SK-N-SH (cell line): ENCODE data around the gene KIRREL1. TPM values are rescaled to one million over a fixed set of nuclear protein-coding genes. Genes with fewer than 3 reads are reported as not detected.

Experiments used
- CTCF ChIA-PET: fragments of 300-600, 350-600 bp; formaldehyde crosslinking; extraction: SDS; loops from one replicate; lab custom pipeline; 2021; lab: Yijun Ruan, JAX
- POLR2A ChIA-PET: fragments of 350-600 bp; sonication (Branson Sonifier 250); formaldehyde crosslinking; extraction: SDS; loops from one replicate; lab custom pipeline; 2020; ENCODE audit warnings: antibody characterized with exemption, inconsistent platforms; lab: Yijun Ruan, JAX
- DNase-seq: peaks from one replicate; pipeline ENCODE4 v3.0.0; 2012
- H2AFZ ChIP-seq: fragments of 200-600 bp; sonication (generic); 2 replicates; pipeline ENCODE4 v1.8.1; 2016; ENCODE audit warnings: antibody characterized with exemption, mild to moderate bottlenecking, low read depth
- H3F3A ChIP-seq: fragments of 200-600 bp; sonication (generic); replicated peaks from 2 replicates; pipeline ENCODE3; 2016; ENCODE audit warnings: antibody characterized with exemption, mild to moderate bottlenecking; ENCODE audit not compliant: insufficient read depth
- H3K27ac ChIP-seq, 2 experiments: fragments of 200-500 bp in 1 of 2; fragments of 200-600 bp in 1 of 2; sonication (Bioruptor generic) in 1 of 2; sonication (generic), shearing (Covaris generic) in 1 of 2; 2 replicates each; pipeline versions ENCODE4 v1.5.1 to v1.6.1; 2014 to 2016; ENCODE audit warnings: low read depth in 2 of 2, inconsistent platforms in 1 of 2, low read length in 1 of 2, mild to moderate bottlenecking in 1 of 2, mixed read lengths in 1 of 2
- H3K27me3 ChIP-seq: fragments of 200-600 bp; sonication (generic), shearing (Covaris generic); 2 replicates; pipeline ENCODE4 v1.6.1; 2016; ENCODE audit warnings: mixed run types; ENCODE audit not compliant: insufficient read depth
- H3K36me3 ChIP-seq, 2 experiments: fragments of 200-500 bp in 1 of 2; fragments of 200-600 bp in 1 of 2; sonication (Bioruptor generic) in 1 of 2; sonication (generic) in 1 of 2; replicated peaks in 1 of 2; 2 replicates each; pipeline versions ENCODE3 to v1.5.1; 2014 to 2016; ENCODE audit warnings: low read length in 1 of 2, mild to moderate bottlenecking in 1 of 2; ENCODE audit not compliant: insufficient read depth in 2 of 2, control insufficient read depth in 1 of 2
- H3K4me1 ChIP-seq, 2 experiments: fragments of 200-500 bp in 1 of 2; fragments of 200-600 bp in 1 of 2; sonication (Bioruptor generic) in 1 of 2; sonication (generic), shearing (Covaris generic) in 1 of 2; 2 replicates each; pipeline versions ENCODE4 v1.5.1 to v1.6.1; 2014 to 2016; ENCODE audit warnings: low read depth in 1 of 2, low read length in 1 of 2, mixed run types in 1 of 2; ENCODE audit not compliant: insufficient read depth in 2 of 2, control insufficient read depth in 1 of 2
- H3K4me2 ChIP-seq: fragments of 200-600 bp; sonication (generic), shearing (Covaris generic); 2 replicates; pipeline ENCODE4 v1.6.1; 2017; ENCODE audit warnings: mixed run types
- H3K4me3 ChIP-seq, 2 experiments: fragments of 200-500 bp in 1 of 2; fragments of 200-600 bp in 1 of 2; sonication (Bioruptor generic) in 1 of 2; sonication (generic), shearing (Covaris generic) in 1 of 2; 2 replicates each; pipeline versions ENCODE4 v1.5.1 to v1.8.1; 2014 to 2016; ENCODE audit warnings: low read depth in 2 of 2, inconsistent platforms in 1 of 2, low read length in 1 of 2, mild to moderate bottlenecking in 1 of 2, mixed read lengths in 1 of 2, moderate library complexity in 1 of 2
- H3K79me2 ChIP-seq: fragments of 200-600 bp; sonication (generic); 2 replicates; pipeline ENCODE4 v1.8.1; 2017; ENCODE audit warnings: mild to moderate bottlenecking; ENCODE audit not compliant: insufficient read depth
- H3K9ac ChIP-seq: fragments of 200-600 bp; sonication (generic); 2 replicates; pipeline ENCODE4 v1.6.1; 2017; ENCODE audit warnings: mixed run types
- H3K9me2 ChIP-seq: fragments of 200-600 bp; sonication (generic); 2 replicates; pipeline ENCODE4 v1.6.1; 2017; ENCODE audit warnings: mixed run types
- H3K9me3 ChIP-seq: fragments of 200-600 bp; sonication (generic); 2 replicates; pipeline ENCODE4 v1.6.1; 2017; ENCODE audit warnings: mixed run types, mild to moderate bottlenecking, moderate library complexity
- H4K20me1 ChIP-seq: fragments of 200-600 bp; sonication (generic); 2 replicates; pipeline ENCODE4 v1.6.1; 2017; ENCODE audit warnings: mild to moderate bottlenecking, mixed run types; ENCODE audit not compliant: insufficient read depth
- EP300 ChIP-seq, 2 experiments: IDR thresholded peaks; 2 replicates each; pipeline versions ENCODE4 v1.4.0 to v1.6.1; 2012; ENCODE audit warnings: borderline replicate concordance in 1 of 2, low read depth in 1 of 2, low read length in 1 of 2
- FOXM1 ChIP-seq: IDR thresholded peaks from 2 replicates; pipeline ENCODE4 v1.4.0; 2012; ENCODE audit warnings: low read depth, mild to moderate bottlenecking
- GABPA ChIP-seq: IDR thresholded peaks from 2 replicates; pipeline ENCODE4 v1.4.0; 2012; ENCODE audit warnings: low read depth, mild to moderate bottlenecking
- MXI1 ChIP-seq: IDR thresholded peaks from 2 replicates; pipeline ENCODE4 v1.6.1; 2012; ENCODE audit warnings: mild to moderate bottlenecking, low read depth, low read length, improper control_type of control experiment
- NRF1 ChIP-seq: IDR thresholded peaks from 2 replicates; pipeline ENCODE4 v1.6.1; 2012; ENCODE audit warnings: low read depth, mild to moderate bottlenecking, low read length
- POLR2AphosphoS5 ChIP-seq: IDR thresholded peaks from 2 replicates; pipeline ENCODE4 v1.6.1; 2012; ENCODE audit warnings: low read depth, low read length
- RAD21 ChIP-seq: IDR thresholded peaks from 2 replicates; pipeline ENCODE4 v1.6.1; 2012; ENCODE audit warnings: mild to moderate bottlenecking, low read length
- RCOR1 ChIP-seq: fragments of 150-350 bp; IDR thresholded peaks from 2 replicates; pipeline ENCODE4 v1.6.1; 2017; ENCODE audit warnings: antibody characterized with exemption, low read length
- RXRA ChIP-seq: IDR thresholded peaks from 2 replicates; pipeline ENCODE4 v1.4.0; 2012; ENCODE audit warnings: low read depth, mild to moderate bottlenecking, borderline replicate concordance
- SIN3A ChIP-seq: IDR thresholded peaks from 2 replicates; pipeline ENCODE4 v1.6.1; 2012; ENCODE audit warnings: low read depth, mild to moderate bottlenecking, low read length, moderate library complexity, borderline replicate concordance
- SMC3 ChIP-seq: IDR thresholded peaks from 2 replicates; pipeline ENCODE4 v1.6.1; 2012; ENCODE audit warnings: low read depth, low read length, improper control_type of control experiment
- TAF1 ChIP-seq: IDR thresholded peaks from 2 replicates; pipeline ENCODE4 v1.6.1; 2012; ENCODE audit warnings: low read depth, mild to moderate bottlenecking, low read length, moderate library complexity, borderline replicate concordance
- TCF12 ChIP-seq: IDR thresholded peaks from 2 replicates; pipeline ENCODE4 v1.4.0; 2012
- TEAD4 ChIP-seq: IDR thresholded peaks from 2 replicates; pipeline ENCODE4 v1.4.0; 2012; ENCODE audit warnings: mild to moderate bottlenecking, borderline replicate concordance; ENCODE audit not compliant: insufficient read depth
- WGBS: methylation state at CpG from one replicate; pipeline ENCODE4 v1.1.6; 2017; ENCODE audit warnings: low lambda C conversion rate; 5-methylcytosine and 5-hydroxymethylcytosine counted together
- polyA plus RNA-seq, 3 experiments: library from polyadenylated mRNA; depleted of rRNA; stranded (reverse); fragments of >200 nt; gene quantifications; 2 replicates each; pipeline ENCODE4 v1.2.3, GENCODE V29; 2012
- TF ChIP-seq, protein P1 (sequence below): IDR thresholded peaks from 2 replicates; pipeline ENCODE4 v1.4.0; 2012; ENCODE audit warnings: low read depth, borderline replicate concordance
- TF ChIP-seq, protein P2 (sequence below): fragments of 200-600 bp; sonication (generic); IDR thresholded peaks from 2 replicates; pipeline ENCODE4 v1.6.1; 2017; ENCODE audit warnings: antibody characterized with exemption, mild to moderate bottlenecking, moderate library complexity

Gene KIRREL1
- polyA plus RNA-seq, 1 of the 3 experiments (the other 2 are of a cell fraction) = 47.8 TPM

DNA sequence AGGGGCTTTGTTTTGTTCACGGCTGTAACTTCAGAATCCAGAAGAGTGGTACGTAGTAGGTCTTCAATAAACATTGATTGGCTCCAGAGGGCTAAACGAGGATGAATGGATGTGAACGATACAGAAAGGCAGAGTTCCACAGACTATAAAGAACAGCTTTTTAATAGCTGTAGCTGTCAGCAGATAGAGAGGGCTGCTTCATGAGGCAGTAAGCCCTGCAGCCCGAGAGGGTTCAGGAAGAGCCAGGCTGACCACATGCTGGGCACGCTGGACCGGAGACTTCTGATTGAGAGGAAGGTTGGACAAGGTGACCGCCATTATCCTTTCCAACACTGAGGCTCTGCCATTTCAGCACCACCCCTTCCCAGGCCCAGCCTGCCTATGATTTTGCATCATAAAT lies 45.3 kb downstream of the KIRREL1 start:
- POLR2A ChIA-PET = no interaction called here
- Histone ChIP-seq H3K9me3 (no peaks in the 10 kb centered on the region), H3K4me1 (peaks cover 5 to 42% of the 10 kb centered on the region in 2 experiments; a peak in 3 of 4 replicates), H3K27me3 (no peaks in the 10 kb centered on the region), H3K9me2 (no peaks in the 10 kb centered on the region), H3K4me3 (no peak overlapping the region), H3K79me2 (peaks cover 99% of the 10 kb centered on the region)
- WGBS = 70% methylated on average over 5 of the region's 8 CpGs
- no peak for TF ChIP-seq RAD21
- TF ChIP-seq RCOR1 = no peak
- no peak for TF ChIP-seq RXRA
- TF ChIP-seq, protein P1, sequence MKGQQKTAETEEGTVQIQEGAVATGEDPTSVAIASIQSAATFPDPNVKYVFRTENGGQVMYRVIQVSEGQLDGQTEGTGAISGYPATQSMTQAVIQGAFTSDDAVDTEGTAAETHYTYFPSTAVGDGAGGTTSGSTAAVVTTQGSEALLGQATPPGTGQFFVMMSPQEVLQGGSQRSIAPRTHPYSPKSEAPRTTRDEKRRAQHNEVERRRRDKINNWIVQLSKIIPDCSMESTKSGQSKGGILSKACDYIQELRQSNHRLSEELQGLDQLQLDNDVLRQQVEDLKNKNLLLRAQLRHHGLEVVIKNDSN = no peak
- TF ChIP-seq FOXM1 = no peak
- no peak for TF ChIP-seq EP300 (IDR thresholded peaks at IDR 0.05; ENCODE audit: borderline replicate concordance in 1 of 2, low read depth in 1 of 2, low read length in 1 of 2)
- TF ChIP-seq SMC3 = no peak
- no peak for TF ChIP-seq TCF12
- TF ChIP-seq, all 33 proteins: peak for 0
- peaks cover 72% of the 10 kb centered on the region for H4K20me1 ChIP-seq
- no peak for DNase-seq
- H3K27ac ChIP-seq = peak overlapping the region in 1 of 2 experiments; percentile 55; a peak in 2 of 4 replicates
- CTCF ChIA-PET = interaction anchor here (0.6 to 1.6 kb wide), 4 partner anchors 20 to 165 kb away, joined by 3 to 6 read pairs (median 3); no protein-coding TSS in a partner anchor
- H3K36me3 ChIP-seq = peaks cover 0 to 6% of the 10 kb centered on the region in 2 experiments
- peaks cover 20% of the 10 kb centered on the region for H3F3A ChIP-seq
- no peak overlapping the region for H3K9ac ChIP-seq
- H2AFZ ChIP-seq = no peak overlapping the region
- H3K4me2 ChIP-seq = no peak overlapping the region

DNA sequence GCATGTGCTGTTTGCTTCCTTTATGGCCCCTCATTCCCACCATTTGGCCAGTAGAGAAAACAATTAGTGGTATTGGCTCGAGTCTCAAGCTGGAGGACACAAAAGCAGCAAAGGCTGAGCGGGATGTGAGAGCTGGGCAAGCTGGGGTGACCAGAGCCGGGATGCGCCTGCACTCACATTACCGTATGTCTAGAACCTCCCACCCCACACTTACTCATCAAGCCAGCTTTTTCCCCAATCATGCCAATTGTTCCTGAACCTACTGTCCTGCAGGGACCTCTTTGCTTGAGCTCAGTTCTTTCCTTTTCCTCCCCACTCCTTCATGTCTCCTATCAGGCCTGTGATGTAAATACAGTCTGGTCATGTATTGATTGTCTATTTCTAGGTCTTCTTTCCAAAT lies 45.9 kb downstream of the KIRREL1 start:
- Histone ChIP-seq H3K36me3 (peaks cover 0 to 6% of the 10 kb centered on the region in 2 experiments), H3K79me2 (peaks cover 99% of the 10 kb centered on the region), H2AFZ (no peak overlapping the region), H3K4me2 (no peak overlapping the region), H3K27ac (no peak overlapping the region), H3K9ac (no peak overlapping the region), H3K27me3 (no peaks in the 10 kb centered on the region), H3K4me1 (peaks cover 5 to 41% of the 10 kb centered on the region in 2 experiments; a peak in 3 of 4 replicates), H3K9me3 (no peaks in the 10 kb centered on the region), H3K9me2 (no peaks in the 10 kb centered on the region), H3K4me3 (no peak overlapping the region), H4K20me1 (peaks cover 78% of the 10 kb centered on the region), H3F3A (peaks cover 20% of the 10 kb centered on the region)
- 34% methylated on average over 5 of the region's 5 CpGs for WGBS
- CTCF ChIA-PET = interaction anchor here (0.6 to 1.6 kb wide), 5 partner anchors 21 to 1554 kb away, joined by 3 to 6 read pairs (median 3); no protein-coding TSS in a partner anchor
- POLR2A ChIA-PET = no interaction called here
- no peak for DNase-seq
- TF ChIP-seq NRF1 (no peak), MXI1 (no peak), POLR2AphosphoS5 (no peak), GABPA (no peak), SIN3A (no peak), SMC3 (no peak), TAF1 (no peak), TEAD4 (no peak)
- TF ChIP-seq, protein P2, sequence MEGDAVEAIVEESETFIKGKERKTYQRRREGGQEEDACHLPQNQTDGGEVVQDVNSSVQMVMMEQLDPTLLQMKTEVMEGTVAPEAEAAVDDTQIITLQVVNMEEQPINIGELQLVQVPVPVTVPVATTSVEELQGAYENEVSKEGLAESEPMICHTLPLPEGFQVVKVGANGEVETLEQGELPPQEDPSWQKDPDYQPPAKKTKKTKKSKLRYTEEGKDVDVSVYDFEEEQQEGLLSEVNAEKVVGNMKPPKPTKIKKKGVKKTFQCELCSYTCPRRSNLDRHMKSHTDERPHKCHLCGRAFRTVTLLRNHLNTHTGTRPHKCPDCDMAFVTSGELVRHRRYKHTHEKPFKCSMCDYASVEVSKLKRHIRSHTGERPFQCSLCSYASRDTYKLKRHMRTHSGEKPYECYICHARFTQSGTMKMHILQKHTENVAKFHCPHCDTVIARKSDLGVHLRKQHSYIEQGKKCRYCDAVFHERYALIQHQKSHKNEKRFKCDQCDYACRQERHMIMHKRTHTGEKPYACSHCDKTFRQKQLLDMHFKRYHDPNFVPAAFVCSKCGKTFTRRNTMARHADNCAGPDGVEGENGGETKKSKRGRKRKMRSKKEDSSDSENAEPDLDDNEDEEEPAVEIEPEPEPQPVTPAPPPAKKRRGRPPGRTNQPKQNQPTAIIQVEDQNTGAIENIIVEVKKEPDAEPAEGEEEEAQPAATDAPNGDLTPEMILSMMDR = no peak
- TF ChIP-seq, protein P1 = no peak
